ENCODE data around the gene TRIP13. TPM values are rescaled to one million over a fixed set of nuclear protein-coding genes. Genes with fewer than 3 reads are reported as not detected.

The TRIP13 gene
- total and polyA plus RNA-seq, 3 donors from 2014 or later, result 34.3 to 71.6 (median 49.1) TPM

DNA sequence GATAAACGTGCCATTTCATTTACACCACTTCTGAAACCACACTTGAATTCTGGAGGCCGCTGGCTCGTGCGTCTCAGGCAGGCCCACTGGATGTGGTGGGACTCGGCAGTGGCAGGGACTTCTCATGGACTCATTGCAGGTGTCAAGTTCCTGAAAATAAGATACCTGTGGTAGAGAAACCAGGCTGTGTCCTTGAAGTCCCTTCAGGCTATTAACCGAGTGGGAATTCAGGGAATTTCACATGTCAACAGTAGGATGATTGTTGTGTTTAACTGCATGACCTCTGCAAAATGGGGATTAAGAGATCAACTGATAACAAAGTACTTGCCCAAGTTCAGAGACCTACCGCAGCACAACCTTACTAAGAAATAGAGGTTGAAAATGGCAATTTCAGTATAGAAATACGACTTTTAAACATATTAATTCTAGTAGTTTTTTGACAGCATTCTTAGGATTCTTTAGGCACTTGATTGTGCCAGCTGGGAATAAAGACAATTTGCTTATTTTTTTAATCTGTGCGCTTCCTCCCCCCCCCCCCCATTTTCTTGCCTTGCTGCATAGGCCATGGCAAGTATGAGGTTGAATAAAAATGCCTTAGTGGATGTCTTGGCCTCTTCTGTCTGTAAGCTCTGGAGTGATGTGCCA lies 26.8 kb downstream of the TRIP13 start:
- intact Hi-C loops (cut with DNase I; ENCODE audit: low total_unique reads), result no loop called here
- TF ChIP-seq, protein P1, sequence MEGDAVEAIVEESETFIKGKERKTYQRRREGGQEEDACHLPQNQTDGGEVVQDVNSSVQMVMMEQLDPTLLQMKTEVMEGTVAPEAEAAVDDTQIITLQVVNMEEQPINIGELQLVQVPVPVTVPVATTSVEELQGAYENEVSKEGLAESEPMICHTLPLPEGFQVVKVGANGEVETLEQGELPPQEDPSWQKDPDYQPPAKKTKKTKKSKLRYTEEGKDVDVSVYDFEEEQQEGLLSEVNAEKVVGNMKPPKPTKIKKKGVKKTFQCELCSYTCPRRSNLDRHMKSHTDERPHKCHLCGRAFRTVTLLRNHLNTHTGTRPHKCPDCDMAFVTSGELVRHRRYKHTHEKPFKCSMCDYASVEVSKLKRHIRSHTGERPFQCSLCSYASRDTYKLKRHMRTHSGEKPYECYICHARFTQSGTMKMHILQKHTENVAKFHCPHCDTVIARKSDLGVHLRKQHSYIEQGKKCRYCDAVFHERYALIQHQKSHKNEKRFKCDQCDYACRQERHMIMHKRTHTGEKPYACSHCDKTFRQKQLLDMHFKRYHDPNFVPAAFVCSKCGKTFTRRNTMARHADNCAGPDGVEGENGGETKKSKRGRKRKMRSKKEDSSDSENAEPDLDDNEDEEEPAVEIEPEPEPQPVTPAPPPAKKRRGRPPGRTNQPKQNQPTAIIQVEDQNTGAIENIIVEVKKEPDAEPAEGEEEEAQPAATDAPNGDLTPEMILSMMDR (IDR thresholded peaks at IDR 0.05), result no peak
- no peak for TF ChIP-seq POLR2A (IDR thresholded peaks at IDR 0.05)
- 90 to 92% methylated on average over 9 of the region's 9 CpGs for WGBS, 2 donors
- peaks cover 5% of the 10 kb centered on the region for H3K4me1 ChIP-seq
- H3K36me3 ChIP-seq (ENCODE audit: low read depth, missing control alignments), result no peaks in the 10 kb centered on the region
- H3K27me3 ChIP-seq, result no peaks in the 10 kb centered on the region
- no peak overlapping the region for H3K27ac ChIP-seq
- no peaks in the 10 kb centered on the region for H3K9me3 ChIP-seq
- no peak overlapping the region for H3K4me3 ChIP-seq
- DNase-seq, result no peak

- intact Hi-C loops (cut with DNase I; ENCODE audit: low total_unique reads), result no loop called here
- H3K4me1 ChIP-seq, result peaks cover 5% of the 10 kb centered on the region
- H3K9me3 ChIP-seq, result no peaks in the 10 kb centered on the region
- no peak overlapping the region for H3K4me3 ChIP-seq
- H3K27ac ChIP-seq, result no peak overlapping the region
- 92 to 96% methylated on average over 7 of the region's 7 CpGs for WGBS, 2 donors
- TF ChIP-seq, protein P1 (IDR thresholded peaks at IDR 0.05), result no peak
- no peak for TF ChIP-seq POLR2A (IDR thresholded peaks at IDR 0.05)
- H3K27me3 ChIP-seq, result no peaks in the 10 kb centered on the region
- H3K36me3 ChIP-seq (ENCODE audit: low read depth, missing control alignments), result no peaks in the 10 kb centered on the region
- DNase-seq, result no peak
These were observed 27.6 kb downstream of the TRIP13 start for GRCh38 chr5:920321-920720.

DNA sequence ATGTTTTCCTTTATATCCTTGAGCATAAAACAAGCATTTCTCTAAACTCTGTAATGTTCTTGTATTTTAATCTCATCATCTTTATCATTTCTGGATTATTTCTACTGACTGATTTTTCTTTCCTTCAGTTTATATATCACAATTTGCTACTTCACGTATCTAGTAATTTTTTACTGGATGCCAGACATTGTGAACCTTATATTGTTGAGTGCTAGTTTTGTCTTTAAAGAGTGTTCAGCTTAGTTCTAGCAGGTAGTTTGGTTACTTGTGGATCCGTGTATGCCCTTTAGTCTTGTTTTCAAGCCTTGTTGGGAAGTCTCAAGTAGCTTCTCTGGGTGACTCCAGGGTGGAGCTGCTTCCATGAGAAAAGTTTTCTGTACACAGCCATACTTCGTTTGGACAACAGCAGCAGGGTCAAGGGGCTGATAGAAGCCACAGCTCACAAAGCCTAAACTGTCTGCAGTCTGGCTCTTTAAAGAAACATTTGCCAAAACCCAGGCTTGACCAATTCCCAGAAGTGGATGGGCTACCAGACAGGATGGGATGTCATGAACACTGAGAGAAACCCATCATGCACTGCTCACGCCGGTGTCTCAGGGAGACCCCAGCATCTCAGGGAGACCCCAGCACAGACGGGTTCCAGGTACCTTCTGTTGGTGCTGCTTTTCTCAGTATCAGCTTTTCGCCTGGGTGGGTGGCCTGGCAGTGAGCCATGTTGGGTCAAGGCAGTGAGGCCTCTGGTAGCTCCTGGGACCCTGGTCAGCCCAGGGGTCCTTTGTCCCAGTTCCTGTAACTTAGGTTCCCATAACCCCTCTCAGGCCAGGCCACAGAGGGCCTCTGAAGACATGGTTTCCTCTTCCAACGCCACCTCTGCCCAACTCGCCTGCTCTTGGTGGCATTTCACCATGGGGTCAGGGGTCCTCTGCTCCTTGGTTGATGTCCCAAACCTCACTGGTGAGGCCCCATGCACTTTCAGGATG lies 29.1 kb downstream of the TRIP13 start:
- Histone ChIP-seq H3K4me3 (no peak overlapping the region), H3K4me1 (peaks cover 4% of the 10 kb centered on the region), H3K27ac (no peak overlapping the region), H3K27me3 (no peaks in the 10 kb centered on the region), H3K36me3 (ENCODE audit: low read depth, missing control alignments) (no peaks in the 10 kb centered on the region), H3K9me3 (no peaks in the 10 kb centered on the region)
- 93 to 95% methylated on average over 9 of the region's 9 CpGs for WGBS, 2 donors
- no peak for DNase-seq
- no peak for TF ChIP-seq POLR2A (IDR thresholded peaks at IDR 0.05)
- TF ChIP-seq, protein P1 (IDR thresholded peaks at IDR 0.05), result no peak
- intact Hi-C loops (cut with DNase I; ENCODE audit: low total_unique reads), result no loop called here

DNA sequence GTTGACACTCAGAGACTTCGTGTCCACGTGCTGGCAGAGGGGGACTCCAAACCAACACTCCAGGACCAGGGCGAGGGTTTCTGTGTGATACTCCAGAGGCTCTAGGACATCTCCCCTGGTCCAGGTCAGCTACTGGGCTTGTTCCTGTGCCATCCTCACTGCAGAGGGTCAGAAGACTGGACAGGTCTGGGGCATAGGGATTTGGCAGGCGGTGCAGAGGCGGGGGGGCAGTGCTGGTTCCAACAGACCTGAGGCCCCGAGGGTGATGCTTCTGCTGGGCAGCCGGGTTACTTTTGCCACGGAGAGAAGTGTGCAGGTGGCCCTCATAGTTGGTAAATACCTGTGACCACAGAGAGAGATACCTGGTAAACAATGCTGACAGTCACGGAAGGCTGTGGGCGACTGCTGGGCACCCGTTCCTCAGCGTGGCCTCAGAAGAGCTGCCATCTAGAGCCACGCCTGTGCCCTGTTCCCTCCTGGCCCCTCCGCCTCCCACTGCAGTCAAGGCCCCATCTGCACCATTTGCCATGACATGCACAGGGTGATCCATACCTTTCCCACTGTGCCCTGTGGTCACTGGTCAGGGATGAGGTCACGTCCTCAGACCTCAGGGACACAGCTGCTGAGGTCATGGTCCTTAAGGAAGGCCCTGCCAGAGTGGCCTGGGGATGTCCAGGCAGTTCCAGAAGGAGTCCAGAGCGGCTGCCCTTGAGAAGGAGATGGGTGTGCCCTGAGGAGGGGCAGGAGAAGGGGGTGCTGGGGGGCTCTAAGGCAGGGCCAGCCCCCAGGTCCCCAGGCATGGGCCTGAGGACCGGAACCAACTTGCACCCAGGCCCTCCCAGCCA lies 30.0 kb downstream of the TRIP13 start:
- WGBS, 2 donors, result 90 to 92% methylated on average over 7 to 17 of the region's 17 CpGs

More for the DNA sequence above, 30.0 kb downstream of the TRIP13 start:
- H3K4me3 ChIP-seq, result no peak overlapping the region
- intact Hi-C loops (cut with DNase I; ENCODE audit: low total_unique reads), result no loop called here
- no peaks in the 10 kb centered on the region for H3K27me3 ChIP-seq
- TF ChIP-seq, protein P1 (IDR thresholded peaks at IDR 0.05), result no peak
- TF ChIP-seq POLR2A (IDR thresholded peaks at IDR 0.05), result no peak
- H3K9me3 ChIP-seq, result no peaks in the 10 kb centered on the region
- H3K36me3 ChIP-seq (ENCODE audit: low read depth, missing control alignments), result no peaks in the 10 kb centered on the region
- peak; percentile 12 for DNase-seq
- no peak overlapping the region for H3K27ac ChIP-seq
- H3K4me1 ChIP-seq, result peaks cover 7% of the 10 kb centered on the region

Data from testis (tissue), 3 donors.